Osteocyte (in vitro differentiated cells): ENCODE measurements around the gene CIITA. TPM values are rescaled to one million over a fixed set of nuclear protein-coding genes. Genes with fewer than 3 reads are reported as not detected.

Source experiments
- DNase-seq: peaks from one replicate; pipeline ENCODE4 v3.0.0; 2021; ENCODE audit warnings: mixed read lengths; ENCODE audit not compliant: unreplicated experiment; ENCODE audit errors: extremely low spot score
- H3K27ac Mint-ChIP-seq: one replicate; pipeline ENCODE4 v1.8.0; 2021; ENCODE audit warnings: mild to moderate bottlenecking, mixed read lengths; ENCODE audit not compliant: unreplicated experiment
- H3K27me3 Mint-ChIP-seq: one replicate; pipeline ENCODE4 v1.8.0; 2021; ENCODE audit warnings: mixed read lengths; ENCODE audit not compliant: unreplicated experiment
- H3K36me3 Mint-ChIP-seq: one replicate; pipeline ENCODE4 v1.8.0; 2021; ENCODE audit warnings: mixed read lengths; ENCODE audit not compliant: unreplicated experiment
- H3K4me1 Mint-ChIP-seq: one replicate; pipeline ENCODE4 v1.8.0; 2021; ENCODE audit warnings: mixed read lengths; ENCODE audit not compliant: unreplicated experiment
- H3K4me3 Mint-ChIP-seq: one replicate; pipeline ENCODE4 v1.8.0; 2021; ENCODE audit warnings: mild to moderate bottlenecking, moderate library complexity, mixed read lengths; ENCODE audit not compliant: unreplicated experiment
- H3K9me3 Mint-ChIP-seq: one replicate; pipeline ENCODE4 v1.8.0; 2021; ENCODE audit warnings: mixed read lengths; ENCODE audit not compliant: unreplicated experiment
- CTCF ChIP-seq: fragments of 200-600 bp; sonication (generic); IDR thresholded peaks from 2 replicates; pipeline ENCODE4 v1.5.0; 2021; ENCODE audit warnings: antibody characterized with exemption, mild to moderate bottlenecking, moderate library complexity
- total RNA-seq: library from RNA; stranded (reverse); gene quantifications from 2 replicates; pipeline ENCODE4 v1.2.1, GENCODE V29; 2021

The CIITA gene
- total RNA-seq, 1 donor from 2014 or later = not detected

GRCh38 chr16:10876315-10876714, 687 bp upstream of the CIITA start:
- DNase-seq = no peak
- Mint-ChIP-seq H3K9me3 (no peaks in the 10 kb centered on the region), H3K36me3 (no peaks in the 10 kb centered on the region), H3K4me3 (no peak overlapping the region), H3K4me1 (no peaks in the 10 kb centered on the region), H3K27ac (no peak overlapping the region), H3K27me3 (peaks cover 9% of the 10 kb centered on the region)
- TF ChIP-seq CTCF = no peak

- Mint-ChIP-seq H3K4me3 (no peak overlapping the region), H3K27ac (no peak overlapping the region), H3K27me3 (peaks cover 9% of the 10 kb centered on the region), H3K9me3 (no peaks in the 10 kb centered on the region), H3K36me3 (no peaks in the 10 kb centered on the region), H3K4me1 (no peaks in the 10 kb centered on the region)
- DNase-seq = no peak
- no peak for TF ChIP-seq CTCF
These were observed 507 bp downstream of the CIITA start for GRCh38 chr16:10877472-10877946.

DNA sequence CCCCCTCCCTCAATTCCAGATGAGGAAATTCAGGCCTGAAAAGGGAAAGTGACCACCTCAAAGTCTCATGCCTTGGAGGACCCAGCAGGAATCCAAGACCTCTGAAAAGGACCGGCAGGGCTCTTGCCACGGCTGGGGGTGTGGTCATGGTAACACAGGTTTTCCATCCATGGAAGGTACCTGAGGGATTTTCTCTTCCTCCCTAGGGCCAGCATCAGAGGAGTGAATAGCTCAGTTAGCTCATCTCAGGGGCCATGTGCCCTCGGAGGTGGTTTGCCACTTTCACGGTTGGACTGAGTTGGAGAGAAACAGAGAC, 1.3 kb downstream of the CIITA start:
- Mint-ChIP-seq H3K9me3 (no peaks in the 10 kb centered on the region), H3K36me3 (no peaks in the 10 kb centered on the region), H3K27me3 (peaks cover 9% of the 10 kb centered on the region), H3K27ac (no peak overlapping the region), H3K4me1 (no peaks in the 10 kb centered on the region), H3K4me3 (no peak overlapping the region)
- TF ChIP-seq CTCF = no peak
- DNase-seq = no peak

GRCh38 chr16:10878644-10879501, 1.9 kb downstream of the CIITA start:
- no peak overlapping the region for H3K27ac Mint-ChIP-seq
- peaks cover 9% of the 10 kb centered on the region for H3K27me3 Mint-ChIP-seq
- no peaks in the 10 kb centered on the region for H3K9me3 Mint-ChIP-seq
- no peaks in the 10 kb centered on the region for H3K36me3 Mint-ChIP-seq
- TF ChIP-seq CTCF = no peak
- no peaks in the 10 kb centered on the region for H3K4me1 Mint-ChIP-seq
- DNase-seq = no peak
- H3K4me3 Mint-ChIP-seq = no peak overlapping the region

- no peak for TF ChIP-seq CTCF
- Mint-ChIP-seq H3K36me3 (no peaks in the 10 kb centered on the region), H3K4me1 (no peaks in the 10 kb centered on the region), H3K27ac (no peak overlapping the region), H3K4me3 (no peak overlapping the region), H3K27me3 (peaks cover 9% of the 10 kb centered on the region), H3K9me3 (no peaks in the 10 kb centered on the region)
- DNase-seq = no peak
These were observed 2.9 kb downstream of the CIITA start for GRCh38 chr16:10879681-10880589.
